IMR-90 (cell line): ENCODE measurements around the gene KLK11.

Experiments used
- CTCF ChIP-seq: conservative IDR thresholded peaks from 2 replicates; pipeline ENCODE4 v1.5.1; 2012; ENCODE audit warnings: mild to moderate bottlenecking, low read depth, low read length, improper control_type of control experiment
- FOS ChIP-seq: fragments of 150-350 bp; IDR thresholded peaks from 2 replicates; pipeline ENCODE4 v1.6.1; 2016; ENCODE audit warnings: low read depth, low read length
- NFE2L2 ChIP-seq: fragments of 150-350 bp; IDR thresholded peaks from 2 replicates; pipeline ENCODE4 v1.6.1; 2016; ENCODE audit warnings: low read depth, mild to moderate bottlenecking, low read length
- POLR2A ChIP-seq: IDR thresholded peaks from 2 replicates; pipeline ENCODE4 v1.6.1; 2012; ENCODE audit warnings: mild to moderate bottlenecking, low read depth, low read length
- USF2 ChIP-seq: fragments of 150-350 bp; IDR thresholded peaks from 2 replicates; pipeline ENCODE4 v1.6.1; 2017; ENCODE audit warnings: mild to moderate bottlenecking, antibody characterized with exemption, low read length, low read depth

GRCh38 chr19:51010066-51010795, 16.2 kb downstream of the KLK11 start:
- TF ChIP-seq CTCF (no peak), POLR2A (no peak), NFE2L2 (no peak), USF2 (no peak), FOS (no peak)
